Measurements from ENCODE around the gene SNTA1.

Gene SNTA1

GRCh38 chr20:33386673-33387072, 56.9 kb downstream of the SNTA1 start:
- H3K4me3 ChIP-seq (replicated peaks; ENCODE audit: insufficient read depth, low read length), result no peak overlapping the region
- no peak for TF ChIP-seq SPI1 (IDR thresholded peaks at IDR 0.05; ENCODE audit: borderline replicate concordance, low read depth)
- no peak for TF ChIP-seq POLR2AphosphoS5 (IDR thresholded peaks at IDR 0.05; ENCODE audit: low read depth)
- TF ChIP-seq, protein P1, sequence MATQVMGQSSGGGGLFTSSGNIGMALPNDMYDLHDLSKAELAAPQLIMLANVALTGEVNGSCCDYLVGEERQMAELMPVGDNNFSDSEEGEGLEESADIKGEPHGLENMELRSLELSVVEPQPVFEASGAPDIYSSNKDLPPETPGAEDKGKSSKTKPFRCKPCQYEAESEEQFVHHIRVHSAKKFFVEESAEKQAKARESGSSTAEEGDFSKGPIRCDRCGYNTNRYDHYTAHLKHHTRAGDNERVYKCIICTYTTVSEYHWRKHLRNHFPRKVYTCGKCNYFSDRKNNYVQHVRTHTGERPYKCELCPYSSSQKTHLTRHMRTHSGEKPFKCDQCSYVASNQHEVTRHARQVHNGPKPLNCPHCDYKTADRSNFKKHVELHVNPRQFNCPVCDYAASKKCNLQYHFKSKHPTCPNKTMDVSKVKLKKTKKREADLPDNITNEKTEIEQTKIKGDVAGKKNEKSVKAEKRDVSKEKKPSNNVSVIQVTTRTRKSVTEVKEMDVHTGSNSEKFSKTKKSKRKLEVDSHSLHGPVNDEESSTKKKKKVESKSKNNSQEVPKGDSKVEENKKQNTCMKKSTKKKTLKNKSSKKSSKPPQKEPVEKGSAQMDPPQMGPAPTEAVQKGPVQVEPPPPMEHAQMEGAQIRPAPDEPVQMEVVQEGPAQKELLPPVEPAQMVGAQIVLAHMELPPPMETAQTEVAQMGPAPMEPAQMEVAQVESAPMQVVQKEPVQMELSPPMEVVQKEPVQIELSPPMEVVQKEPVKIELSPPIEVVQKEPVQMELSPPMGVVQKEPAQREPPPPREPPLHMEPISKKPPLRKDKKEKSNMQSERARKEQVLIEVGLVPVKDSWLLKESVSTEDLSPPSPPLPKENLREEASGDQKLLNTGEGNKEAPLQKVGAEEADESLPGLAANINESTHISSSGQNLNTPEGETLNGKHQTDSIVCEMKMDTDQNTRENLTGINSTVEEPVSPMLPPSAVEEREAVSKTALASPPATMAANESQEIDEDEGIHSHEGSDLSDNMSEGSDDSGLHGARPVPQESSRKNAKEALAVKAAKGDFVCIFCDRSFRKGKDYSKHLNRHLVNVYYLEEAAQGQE (IDR thresholded peaks at IDR 0.05; ENCODE audit: insufficient replicate concordance, low read depth), result no peak
- TF ChIP-seq GABPA (IDR thresholded peaks at IDR 0.05; ENCODE audit: low read depth), result no peak
- TF ChIP-seq CTCF (IDR thresholded peaks at IDR 0.05; ENCODE audit: insufficient read depth, low read length), result no peak
- H3K27me3 ChIP-seq (ENCODE audit: insufficient read depth, poor library complexity, severe bottlenecking), result no peaks in the 10 kb centered on the region
- no peak overlapping the region for H3K27ac ChIP-seq (replicated peaks)
- no peak for DNase-seq (ENCODE audit: low read depth in 1 of 2, low spot score in 1 of 2)

- no peak overlapping the region for H3K4me3 ChIP-seq (replicated peaks; ENCODE audit: insufficient read depth, low read length)
- H3K27ac ChIP-seq (replicated peaks), result no peak overlapping the region
- TF ChIP-seq CTCF (IDR thresholded peaks at IDR 0.05; ENCODE audit: insufficient read depth, low read length) (no peak), GABPA (IDR thresholded peaks at IDR 0.05; ENCODE audit: low read depth) (no peak), SPI1 (IDR thresholded peaks at IDR 0.05; ENCODE audit: borderline replicate concordance, low read depth) (no peak), POLR2AphosphoS5 (IDR thresholded peaks at IDR 0.05; ENCODE audit: low read depth) (no peak)
- TF ChIP-seq, protein P1 (IDR thresholded peaks at IDR 0.05; ENCODE audit: insufficient replicate concordance, low read depth), result no peak
- H3K27me3 ChIP-seq (ENCODE audit: insufficient read depth, poor library complexity, severe bottlenecking), result no peaks in the 10 kb centered on the region
- DNase-seq (ENCODE audit: low read depth in 1 of 2, low spot score in 1 of 2), result no peak
Observed at GRCh38 chr20:33377366-33377765, 66.2 kb downstream of the SNTA1 start.

DNA sequence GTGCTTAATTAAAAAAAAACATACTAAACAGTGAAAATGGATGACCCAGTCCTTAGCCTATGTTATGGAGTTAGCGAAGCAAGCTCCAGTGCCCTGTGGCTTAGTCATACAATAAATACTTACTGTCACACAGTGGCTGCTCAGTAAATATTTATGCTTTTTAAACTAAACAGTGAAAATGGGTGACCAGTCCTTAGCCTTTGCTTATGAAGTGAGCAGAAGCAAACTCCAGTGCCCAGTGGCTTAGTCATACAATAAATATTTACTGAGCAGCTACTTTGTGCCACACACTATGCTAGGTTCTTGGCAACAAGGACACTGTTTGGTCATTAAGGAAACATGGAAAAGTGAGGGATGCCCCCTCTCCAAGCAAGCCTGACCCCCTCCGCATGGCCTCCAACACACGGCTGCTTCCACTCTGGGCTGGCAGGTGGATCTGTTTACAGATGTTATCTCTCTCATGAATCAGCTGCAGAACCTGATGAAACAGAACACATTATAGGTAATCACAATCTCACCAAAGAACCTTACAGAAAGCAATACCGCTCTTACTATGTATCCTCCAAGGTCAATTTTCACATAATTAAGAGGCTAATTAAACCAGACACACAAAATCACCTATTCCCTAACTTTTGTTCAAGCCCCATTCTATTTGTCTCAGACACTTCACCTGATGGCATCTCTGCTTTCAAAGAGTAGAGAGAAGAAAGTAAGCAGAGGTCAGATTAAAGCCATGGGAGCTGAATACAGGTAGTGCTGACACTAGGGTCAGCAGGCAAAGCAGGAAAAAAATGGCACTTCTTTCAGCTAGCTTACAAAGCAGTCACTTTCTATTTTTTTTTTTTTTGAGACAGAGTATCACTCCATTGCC, 69.6 kb downstream of the SNTA1 start:
- H3K4me3 ChIP-seq (replicated peaks; ENCODE audit: insufficient read depth, low read length), result no peak overlapping the region
- TF ChIP-seq CTCF (IDR thresholded peaks at IDR 0.05; ENCODE audit: insufficient read depth, low read length) (no peak), GABPA (IDR thresholded peaks at IDR 0.05; ENCODE audit: low read depth) (no peak), SPI1 (IDR thresholded peaks at IDR 0.05; ENCODE audit: borderline replicate concordance, low read depth) (no peak), POLR2AphosphoS5 (IDR thresholded peaks at IDR 0.05; ENCODE audit: low read depth) (no peak)
- TF ChIP-seq, protein P1 (IDR thresholded peaks at IDR 0.05; ENCODE audit: insufficient replicate concordance, low read depth), result no peak
- H3K27me3 ChIP-seq (ENCODE audit: insufficient read depth, poor library complexity, severe bottlenecking), result no peaks in the 10 kb centered on the region
- no peak for DNase-seq (ENCODE audit: low read depth in 1 of 2, low spot score in 1 of 2)
- no peak overlapping the region for H3K27ac ChIP-seq (replicated peaks)

Measured in HL-60 (cell line).